Omental fat pad (tissue), 4 donors: Measurements from ENCODE around the gene EIF3I. TPM values are rescaled to one million over a fixed set of nuclear protein-coding genes. Genes with fewer than 3 reads are reported as not detected.

Experiments used
- ATAC-seq: fragments of 150-250 bp; one replicate; pipeline ENCODE4 v1.9.1; 2016; ENCODE audit warnings: mild to moderate bottlenecking, moderate library complexity; ENCODE audit not compliant: low FRiP score
- DNase-seq: peaks from one replicate; pipeline ENCODE4 v3.0.0-alpha.2; 2019; ENCODE audit warnings: low spot score
- total RNA-seq, 4 donors: library from RNA; depleted of rRNA; stranded (reverse); fragments of >200 nt; gene quantifications; one replicate each; pipeline ENCODE4 v1.1.0, GENCODE V29; 2016
- TF ChIP-seq, protein P1 (sequence below), 3 donors: fragments of 450-650 bp; IDR thresholded peaks; one replicate each; pipeline ENCODE4 v1.5.1; 2016 to 2017; ENCODE audit warnings: antibody characterized with exemption in 3 of 3, mild to moderate bottlenecking in 3 of 3, moderate library complexity in 2 of 3

Gene EIF3I
- total RNA-seq, result 100 to 1,000 TPM; 159 to 210 (median 191) TPM

DNA sequence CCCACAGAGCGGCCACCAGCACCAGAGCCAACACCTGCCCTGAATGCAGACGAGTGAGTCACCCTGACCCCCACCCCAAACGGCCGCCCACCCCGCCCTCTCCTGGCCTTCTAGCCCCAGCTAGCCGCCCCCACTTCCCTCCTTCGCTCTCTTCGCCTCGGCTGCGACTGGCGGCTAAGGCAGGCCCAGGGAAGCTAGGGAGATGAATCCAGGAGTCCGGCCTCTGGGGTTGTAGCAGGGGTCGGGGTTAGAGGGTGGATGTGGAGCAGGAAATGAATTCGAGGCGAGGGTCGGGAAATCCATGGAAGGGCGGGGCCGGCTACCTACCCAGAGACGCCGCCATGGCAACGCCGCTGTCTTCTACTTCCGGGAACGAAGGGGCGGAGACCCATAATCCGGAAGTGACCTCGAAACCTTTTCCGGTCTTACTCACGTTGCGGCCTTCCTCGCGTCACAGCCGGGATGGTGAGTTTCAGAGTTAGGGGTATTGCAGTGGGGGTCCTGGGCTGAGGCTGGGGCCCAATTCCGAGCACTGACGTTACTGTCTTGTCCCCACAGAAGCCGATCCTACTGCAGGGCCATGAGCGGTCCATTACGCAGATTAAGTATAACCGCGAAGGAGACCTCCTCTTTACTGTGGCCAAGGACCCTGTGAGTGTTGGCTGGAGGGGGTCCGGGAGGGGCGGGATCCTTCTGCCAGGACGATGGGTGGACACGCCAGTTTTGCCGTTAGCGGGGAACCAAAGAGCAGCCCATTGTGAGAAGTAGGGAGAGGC lies at the start of gene EIF3I, which contains the start of gene TMEM234:
Gene EIF3I, plus strand, starts transcription at position 428 of the 776 bp plus-strand sequence. Its CDS starts 35 bp downstream, at position 463.
Gene TMEM234, minus strand, starts transcription at position 374 of the 776 bp plus-strand sequence. Its CDS starts 31 bp downstream, at position 343.
- peak; percentile 94 for DNase-seq
- peak; percentile 93 for ATAC-seq
- TF ChIP-seq, protein P1, sequence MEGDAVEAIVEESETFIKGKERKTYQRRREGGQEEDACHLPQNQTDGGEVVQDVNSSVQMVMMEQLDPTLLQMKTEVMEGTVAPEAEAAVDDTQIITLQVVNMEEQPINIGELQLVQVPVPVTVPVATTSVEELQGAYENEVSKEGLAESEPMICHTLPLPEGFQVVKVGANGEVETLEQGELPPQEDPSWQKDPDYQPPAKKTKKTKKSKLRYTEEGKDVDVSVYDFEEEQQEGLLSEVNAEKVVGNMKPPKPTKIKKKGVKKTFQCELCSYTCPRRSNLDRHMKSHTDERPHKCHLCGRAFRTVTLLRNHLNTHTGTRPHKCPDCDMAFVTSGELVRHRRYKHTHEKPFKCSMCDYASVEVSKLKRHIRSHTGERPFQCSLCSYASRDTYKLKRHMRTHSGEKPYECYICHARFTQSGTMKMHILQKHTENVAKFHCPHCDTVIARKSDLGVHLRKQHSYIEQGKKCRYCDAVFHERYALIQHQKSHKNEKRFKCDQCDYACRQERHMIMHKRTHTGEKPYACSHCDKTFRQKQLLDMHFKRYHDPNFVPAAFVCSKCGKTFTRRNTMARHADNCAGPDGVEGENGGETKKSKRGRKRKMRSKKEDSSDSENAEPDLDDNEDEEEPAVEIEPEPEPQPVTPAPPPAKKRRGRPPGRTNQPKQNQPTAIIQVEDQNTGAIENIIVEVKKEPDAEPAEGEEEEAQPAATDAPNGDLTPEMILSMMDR (IDR thresholded peaks at IDR 0.05), result no peak

DNA sequence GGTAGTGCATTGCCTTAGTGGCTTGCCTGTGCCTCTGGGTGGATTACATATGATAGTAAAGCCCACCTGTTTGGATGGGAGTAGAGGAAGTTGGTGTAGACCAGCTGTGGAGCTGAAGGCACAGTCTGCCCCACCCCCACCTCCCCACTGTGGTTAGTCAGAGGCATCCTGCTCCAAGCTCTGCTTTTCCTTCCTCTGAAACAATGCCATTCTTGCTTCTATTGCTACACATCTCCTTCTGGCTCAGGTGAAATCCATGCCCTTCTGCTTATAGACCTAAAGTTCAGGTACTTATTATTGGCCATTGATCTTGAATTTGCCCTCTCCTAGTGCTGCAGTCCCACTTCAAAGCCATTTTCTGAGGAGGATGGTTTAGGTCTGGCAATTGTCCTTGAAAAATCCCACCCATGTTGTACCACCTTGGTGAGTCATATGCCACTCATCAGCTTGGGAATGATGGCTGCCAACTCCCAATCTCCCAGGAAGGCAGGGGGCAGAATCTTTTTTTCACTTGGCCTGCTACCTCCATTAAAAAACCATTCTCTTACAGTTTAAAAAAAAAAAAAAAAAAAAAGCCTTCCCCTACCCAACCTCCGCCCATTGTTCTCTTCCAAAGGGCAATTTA lies 49.5 kb upstream of the EIF3I start:
- TF ChIP-seq, protein P1 (IDR thresholded peaks at IDR 0.05), result no peak
- ATAC-seq (no peak), DNase-seq (no peak)

DNA sequence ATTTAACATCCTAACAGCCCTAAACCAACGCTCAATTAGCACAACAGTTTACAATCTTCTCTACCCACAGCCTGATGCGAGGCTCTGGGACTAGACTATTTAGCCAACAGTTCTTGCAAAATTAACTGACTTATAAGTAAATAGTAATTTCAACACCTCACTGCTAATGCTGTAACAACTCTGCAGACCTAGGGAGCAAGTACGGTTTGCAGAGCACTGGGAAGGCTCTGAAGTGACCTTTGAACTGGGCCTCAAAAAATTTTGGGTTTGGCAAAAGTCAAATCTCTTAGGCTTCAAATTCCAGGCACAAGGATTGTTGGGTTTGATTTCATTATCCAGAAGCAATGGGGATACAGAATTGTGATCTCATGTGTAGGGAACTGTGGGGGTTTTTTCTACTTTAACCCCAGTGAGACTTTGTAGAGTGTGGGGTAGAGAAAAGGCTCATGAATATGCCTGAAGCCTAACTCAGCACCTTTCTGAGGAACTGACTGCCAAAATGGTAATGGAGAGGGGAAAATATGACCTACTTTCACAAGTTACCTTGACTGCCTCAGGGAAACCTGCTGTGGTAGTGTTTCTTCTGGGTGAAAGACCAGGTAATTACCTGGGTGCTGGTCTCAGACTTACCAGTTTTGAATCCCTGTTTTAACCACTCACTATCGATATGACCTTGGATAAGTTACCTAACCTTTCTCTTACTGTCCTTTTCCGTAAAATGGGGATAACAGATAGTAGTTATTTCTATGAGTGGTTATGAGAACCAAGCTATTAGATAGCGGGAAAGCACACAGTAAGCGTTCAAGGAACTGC lies 43.6 kb upstream of the EIF3I start:
- TF ChIP-seq, protein P1 (IDR thresholded peaks at IDR 0.05), result no peak
- ATAC-seq (no peak), DNase-seq (no peak)

DNA sequence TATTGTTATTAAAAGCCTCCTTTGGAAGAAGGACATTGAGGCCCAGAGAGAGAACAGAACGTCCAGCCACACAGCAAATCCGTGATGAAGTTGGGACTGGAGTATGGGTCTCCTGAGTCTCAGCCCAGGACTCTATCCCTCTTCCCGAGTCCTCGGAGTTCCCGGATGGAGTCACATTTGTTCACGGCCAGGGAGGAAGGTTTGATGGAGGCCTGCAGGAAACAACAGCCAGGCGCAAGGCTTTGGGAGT lies 43.1 kb upstream of the EIF3I start:
- DNase-seq, result no peak
- TF ChIP-seq, protein P1 (IDR thresholded peaks at IDR 0.05), result no peak
- ATAC-seq, result peak; percentile 1

DNA sequence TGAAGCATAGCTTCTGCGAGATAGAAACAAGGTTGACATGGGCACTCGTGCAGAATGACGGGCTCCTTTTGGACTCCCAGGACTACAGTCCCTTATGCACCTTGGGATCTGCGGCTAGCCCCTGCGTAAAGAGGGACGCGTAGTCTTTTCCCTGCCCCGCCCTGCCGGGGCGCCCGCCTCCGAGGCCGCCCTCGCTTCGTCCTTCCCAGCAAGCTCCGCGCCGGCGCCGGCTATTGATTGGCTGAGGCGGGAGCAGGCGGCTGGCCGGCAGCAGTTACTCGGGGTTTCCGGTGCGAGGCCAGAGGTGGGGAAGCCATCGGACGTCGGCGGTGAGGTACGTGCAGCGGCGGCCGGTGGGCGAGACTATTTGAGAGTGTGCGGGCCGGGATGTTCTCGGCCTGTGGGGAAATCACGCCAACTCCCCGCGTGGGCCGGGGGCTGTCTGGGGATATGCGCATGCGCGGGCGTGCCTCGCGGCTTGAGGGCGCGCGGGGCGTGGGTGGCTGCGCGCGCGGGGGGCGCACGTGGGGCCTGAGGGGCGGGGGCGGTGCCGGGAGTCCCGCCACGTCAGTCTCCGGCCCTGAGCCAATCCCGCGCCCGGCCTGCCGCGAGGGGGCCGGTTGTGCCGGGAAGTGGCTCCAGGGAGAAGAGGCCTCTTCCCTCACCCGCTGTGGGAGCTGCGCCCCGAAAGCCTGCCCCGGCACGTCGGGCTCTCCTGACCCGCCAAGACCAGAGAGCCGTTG lies 42.6 kb upstream of the EIF3I start, which contains the start of gene TXLNA:
Gene TXLNA, plus strand, starts transcription at position 233 of the 743 bp plus-strand sequence. CDS start 671 bp downstream, outside the sequence.
- DNase-seq (peak; percentile 81), ATAC-seq (peak; percentile 91)
- TF ChIP-seq, protein P1 (IDR thresholded peaks at IDR 0.05), result no peak
